ENCODE measurements around the gene NAA60.

DNA sequence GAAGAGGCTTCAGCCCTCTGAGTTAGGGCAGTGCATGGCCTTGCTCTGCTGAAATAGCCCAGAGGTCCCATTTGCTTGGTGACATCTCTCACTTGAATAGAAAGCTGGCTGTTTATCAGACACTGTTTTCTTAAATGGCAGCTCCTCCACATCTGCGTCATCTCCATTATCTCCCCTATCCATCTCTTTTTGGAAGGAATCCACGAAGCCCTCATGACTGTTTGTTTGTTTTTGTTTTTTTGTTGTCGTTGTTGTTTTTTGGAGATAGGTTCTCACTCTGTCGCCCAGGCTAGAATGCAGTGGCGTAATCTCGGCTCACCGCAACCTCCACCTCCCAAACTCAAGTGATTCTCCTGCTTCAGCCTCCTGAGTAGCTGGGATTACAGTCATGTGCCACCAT, 16.6 kb downstream of the NAA60 start:
- TF ChIP-seq, protein P1, sequence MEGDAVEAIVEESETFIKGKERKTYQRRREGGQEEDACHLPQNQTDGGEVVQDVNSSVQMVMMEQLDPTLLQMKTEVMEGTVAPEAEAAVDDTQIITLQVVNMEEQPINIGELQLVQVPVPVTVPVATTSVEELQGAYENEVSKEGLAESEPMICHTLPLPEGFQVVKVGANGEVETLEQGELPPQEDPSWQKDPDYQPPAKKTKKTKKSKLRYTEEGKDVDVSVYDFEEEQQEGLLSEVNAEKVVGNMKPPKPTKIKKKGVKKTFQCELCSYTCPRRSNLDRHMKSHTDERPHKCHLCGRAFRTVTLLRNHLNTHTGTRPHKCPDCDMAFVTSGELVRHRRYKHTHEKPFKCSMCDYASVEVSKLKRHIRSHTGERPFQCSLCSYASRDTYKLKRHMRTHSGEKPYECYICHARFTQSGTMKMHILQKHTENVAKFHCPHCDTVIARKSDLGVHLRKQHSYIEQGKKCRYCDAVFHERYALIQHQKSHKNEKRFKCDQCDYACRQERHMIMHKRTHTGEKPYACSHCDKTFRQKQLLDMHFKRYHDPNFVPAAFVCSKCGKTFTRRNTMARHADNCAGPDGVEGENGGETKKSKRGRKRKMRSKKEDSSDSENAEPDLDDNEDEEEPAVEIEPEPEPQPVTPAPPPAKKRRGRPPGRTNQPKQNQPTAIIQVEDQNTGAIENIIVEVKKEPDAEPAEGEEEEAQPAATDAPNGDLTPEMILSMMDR (IDR thresholded peaks at IDR 0.05; ENCODE audit: low read depth, low read length, missing input control), result no peak
- TF ChIP-seq YY1 (IDR thresholded peaks at IDR 0.05), result no peak
- no peak for TF ChIP-seq RAD21 (IDR thresholded peaks at IDR 0.05)

Measured in liver (tissue), 3 donors.